H1 (cell line): Measurements from ENCODE around the gene THBS4. TPM values are rescaled to one million over a fixed set of nuclear protein-coding genes. Genes with fewer than 3 reads are reported as not detected.

ENCODE experiments used
- CTCF ChIA-PET: fragments of 300-600 bp; sonication (Branson Sonifier 250); formaldehyde crosslinking; loops from one replicate; lab custom pipeline; 2021; ENCODE audit not compliant: partially characterized antibody; lab: Charles Lee
- POLR2A ChIA-PET: fragments of 300-600 bp; sonication (Branson Sonifier 250); formaldehyde crosslinking; loops from one replicate; lab custom pipeline; 2021; ENCODE audit warnings: inconsistent platforms; ENCODE audit not compliant: partially characterized antibody; lab: Charles Lee
- DNase-seq, 2 experiments: peaks; one replicate each; pipeline versions ENCODE4 v3.0.0 to v3.0.0-alpha.2; 2010 to 2022; ENCODE audit warnings: low spot score in 2 of 2, low read depth in 1 of 2, mixed read lengths in 1 of 2
- FAIRE-seq: peaks from 2 replicates; lab custom pipeline; 2011; peaks lifted over from hg19 to GRCh38; lab: Jason Lieb, UNC
- H2AFZ ChIP-seq: 2 replicates; pipeline ENCODE4 v1.8.1; 2012; ENCODE audit warnings: low read length, inconsistent platforms
- H2AK5ac ChIP-seq: 2 replicates; pipeline ENCODE4 v1.6.1; 2013; ENCODE audit warnings: low read depth, low read length
- H2BK120ac ChIP-seq: replicated peaks from 2 replicates; pipeline ENCODE3; 2013; ENCODE audit warnings: low read depth, low read length, inconsistent platforms
- H2BK12ac ChIP-seq: 2 replicates; pipeline ENCODE4 v1.6.1; 2013; ENCODE audit warnings: low read depth, low read length
- H2BK15ac ChIP-seq: 2 replicates; pipeline ENCODE4 v1.6.1; 2013; ENCODE audit warnings: low read length
- H2BK20ac ChIP-seq: 2 replicates; pipeline ENCODE4 v1.6.1; 2013; ENCODE audit warnings: low read length
- H2BK5ac ChIP-seq: 2 replicates; pipeline ENCODE4 v1.6.1; 2013; ENCODE audit warnings: low read depth, low read length
- H3K14ac ChIP-seq: 2 replicates; pipeline ENCODE4 v1.6.1; 2013; ENCODE audit warnings: inconsistent platforms; ENCODE audit not compliant: insufficient read length
- H3K18ac ChIP-seq: 2 replicates; pipeline ENCODE4 v1.6.1; 2013; ENCODE audit warnings: low read length; ENCODE audit errors: extremely low read depth
- H3K23ac ChIP-seq: 2 replicates; pipeline ENCODE4 v1.6.1; 2013; ENCODE audit warnings: inconsistent platforms; ENCODE audit not compliant: insufficient read length
- H3K23me2 ChIP-seq: 2 replicates; pipeline ENCODE4 v1.6.1; 2013; ENCODE audit warnings: low read depth, low read length
- H3K27ac ChIP-seq: 2 replicates; pipeline ENCODE4 v1.6.1; 2011; ENCODE audit warnings: low read depth, low read length, inconsistent platforms
- H3K27me3 ChIP-seq, 4 experiments: replicated peaks in 1 of 4; 1 replicate in 1 of 4; 2 replicates in 3 of 4; pipeline versions ENCODE4 v1.6.1 to v1.8.1; 2011 to 2013; ENCODE audit warnings: low read length in 3 of 4, mild to moderate bottlenecking in 3 of 4, inconsistent platforms in 2 of 4, mixed read lengths in 2 of 4, moderate library complexity in 1 of 4; ENCODE audit not compliant: control insufficient read depth in 3 of 4, insufficient read depth in 3 of 4; ENCODE audit errors: extremely low read depth in 1 of 4
- H3K36me3 ChIP-seq, 4 experiments: 2 replicates each; pipeline versions ENCODE4 v1.6.1 to v1.8.1; 2011 to 2013; ENCODE audit warnings: mild to moderate bottlenecking in 4 of 4, low read length in 3 of 4, moderate library complexity in 2 of 4, control low read depth in 1 of 4, inconsistent platforms in 1 of 4; ENCODE audit not compliant: insufficient read depth in 4 of 4, control insufficient read depth in 2 of 4
- H3K4ac ChIP-seq: replicated peaks from 2 replicates; pipeline ENCODE3; 2013; ENCODE audit warnings: low read length, low read depth, mixed read lengths, inconsistent platforms; ENCODE audit not compliant: insufficient read length
- H3K4me1 ChIP-seq, 4 experiments: replicated peaks in 1 of 4; 1 replicate in 1 of 4; 2 replicates in 3 of 4; pipeline versions ENCODE4 v1.6.1 to v1.8.1; 2011 to 2013; ENCODE audit warnings: low read length in 3 of 4, inconsistent platforms in 2 of 4, mixed read lengths in 1 of 4; ENCODE audit not compliant: insufficient read depth in 4 of 4, control insufficient read depth in 3 of 4
- H3K4me2 ChIP-seq, 2 experiments: 2 replicates each; pipeline versions ENCODE4 v1.6.1 to v1.8.1; 2011 to 2013; ENCODE audit warnings: low read depth in 2 of 2, low read length in 2 of 2, control low read depth in 1 of 2, inconsistent platforms in 1 of 2, mild to moderate bottlenecking in 1 of 2; ENCODE audit not compliant: insufficient read depth in 1 of 2
- H3K4me3 ChIP-seq, 4 experiments: fragments of 200-600, 300-600 bp in 1 of 4; sonication (generic), shearing (Covaris generic), sonication (Bioruptor Twin) in 1 of 4; 2 replicates each; pipeline versions ENCODE4 v1.5.1 to v1.8.1; 2011 to 2016; ENCODE audit warnings: low read length in 4 of 4, low read depth in 3 of 4, control low read depth in 2 of 4, inconsistent platforms in 2 of 4, mild to moderate bottlenecking in 2 of 4, mixed read lengths in 1 of 4, moderate library complexity in 1 of 4; ENCODE audit not compliant: insufficient read depth in 2 of 4; ENCODE audit errors: extremely low read depth in 1 of 4
- H3K56ac ChIP-seq: replicated peaks from 2 replicates; pipeline ENCODE3; 2013; ENCODE audit warnings: low read depth, mild to moderate bottlenecking, mixed read lengths, low read length, inconsistent platforms; ENCODE audit not compliant: insufficient read length
- H3K79me1 ChIP-seq: 2 replicates; pipeline ENCODE4 v1.6.1; 2013; ENCODE audit warnings: low read depth, low read length, control low read depth
- H3K79me2 ChIP-seq, 2 experiments: 2 replicates each; pipeline versions ENCODE4 v1.6.1 to v1.8.1; 2012 to 2013; ENCODE audit warnings: low read length in 2 of 2, mild to moderate bottlenecking in 2 of 2, inconsistent platforms in 1 of 2; ENCODE audit not compliant: insufficient read depth in 2 of 2, control insufficient read depth in 1 of 2
- H3K9ac ChIP-seq, 4 experiments: replicated peaks in 1 of 4; 1 replicate in 1 of 4; 2 replicates in 3 of 4; pipeline versions ENCODE4 v1.6.1 to v1.8.1; 2011 to 2013; ENCODE audit warnings: low read depth in 3 of 4, low read length in 3 of 4, control low read depth in 2 of 4, mild to moderate bottlenecking in 2 of 4, moderate library complexity in 2 of 4, inconsistent platforms in 1 of 4; ENCODE audit errors: extremely low read depth in 1 of 4
- H3K9me3 ChIP-seq, 2 experiments: 2 replicates each; pipeline versions ENCODE4 v1.6.1 to v1.8.1; 2012 to 2013; ENCODE audit warnings: mild to moderate bottlenecking in 2 of 2, moderate library complexity in 2 of 2, control low read depth in 1 of 2, inconsistent platforms in 1 of 2, low read depth in 1 of 2, low read length in 1 of 2, mixed read lengths in 1 of 2; ENCODE audit not compliant: insufficient read depth in 2 of 2
- H4K20me1 ChIP-seq, 2 experiments: replicated peaks in 1 of 2; 2 replicates each; pipeline versions ENCODE3 to v1.8.1; 2011 to 2013; ENCODE audit warnings: inconsistent platforms in 2 of 2, low read length in 2 of 2, mild to moderate bottlenecking in 1 of 2; ENCODE audit not compliant: insufficient read depth in 2 of 2, control insufficient read depth in 1 of 2
- H4K5ac ChIP-seq: 2 replicates; pipeline ENCODE4 v1.6.1; 2013; ENCODE audit warnings: low read length, low read depth, mixed read lengths, inconsistent platforms; ENCODE audit not compliant: insufficient read length
- H4K8ac ChIP-seq: 2 replicates; pipeline ENCODE4 v1.8.0; 2013; ENCODE audit warnings: mild to moderate bottlenecking, moderate library complexity, low read length, inconsistent platforms; ENCODE audit not compliant: insufficient read depth; ENCODE audit errors: extremely low read depth
- H4K91ac ChIP-seq: replicated peaks from 2 replicates; pipeline ENCODE3; 2013; ENCODE audit warnings: low read length, mixed read lengths, inconsistent platforms; ENCODE audit not compliant: insufficient read length
- CBX5 ChIP-seq: fragments of 300-800, 300-1000 bp; sonication (generic); IDR thresholded peaks from 2 replicates; pipeline ENCODE4 v1.7.1; 2016; ENCODE audit warnings: antibody characterized with exemption, low read length, low read depth
- POLR2A ChIP-seq, 2 experiments: IDR thresholded peaks; 1 replicate in 1 of 2; 2 replicates in 1 of 2; pipeline ENCODE4 v1.6.1; 2011; ENCODE audit warnings: low read depth in 2 of 2, low read length in 2 of 2, mild to moderate bottlenecking in 2 of 2; ENCODE audit errors: control extremely low read depth in 1 of 2
- RBBP5 ChIP-seq: IDR thresholded peaks from 2 replicates; pipeline ENCODE4 v1.7.1; 2012; ENCODE audit warnings: low read depth, mild to moderate bottlenecking, inconsistent platforms, low read length, moderate library complexity, borderline replicate concordance
- RXRA ChIP-seq: IDR thresholded peaks from 2 replicates; pipeline ENCODE4 v1.6.1; 2011; ENCODE audit warnings: low read depth, mild to moderate bottlenecking, low read length, moderate library complexity; ENCODE audit not compliant: insufficient read depth
- WGBS, 2 experiments: shearing (Covaris generic) in 1 of 2; methylation state at CpG; one replicate each; pipeline versions ENCODE4 v1.1.6 to v1.1.7; 2013 to 2015; ENCODE audit warnings: low lambda C conversion rate in 2 of 2, mixed read lengths in 2 of 2, inconsistent platforms in 1 of 2, low coverage in 1 of 2, missing lambda C conversion rate in 1 of 2; ENCODE audit not compliant: insufficient replicate concordance in 2 of 2, insufficient coverage in 1 of 2, insufficient read length in 1 of 2; ENCODE audit errors: extremely low coverage in 1 of 2, missing lambda C conversion rate in 1 of 2; 5-methylcytosine and 5-hydroxymethylcytosine counted together
- polyA plus RNA-seq, 7 experiments: library from polyadenylated mRNA; depleted of rRNA in 3 of 7; stranded (reverse) in 5 of 7; unstranded in 2 of 7; fragments of >200 nt in 5 of 7; fragments of 200-250 nt in 2 of 7; gene quantifications; 1 replicate in 5 of 7; 2 replicates in 1 of 7; 4 replicates in 1 of 7; pipeline versions ENCODE4 v1.2.1 to v1.2.3, GENCODE V29; 2011 to 2013; ENCODE audit warnings: missing spikeins in 2 of 7, mixed read lengths in 2 of 7
- total RNA-seq: library from RNA; stranded (reverse); fragmentation: NEBNext Ultra II Directional; extraction: Animal tissue kit (Norgen Biotek cat#: 25700); gene quantifications from 2 replicates; pipeline ENCODE4 v1.2.1, GENCODE V29; 2021

THBS4 gene
- total and polyA plus RNA-seq, 2 of the 8 experiments (the other 6 are each of a cell fraction or from before 2014, with no cell fraction given): 12.8 to 25.4 TPM

- Histone ChIP-seq H3K36me3 (no peaks in the 10 kb centered on the region; a peak in 1 of 8 replicates), H3K27ac (no peak overlapping the region), H3K18ac (no peak overlapping the region), H2BK120ac (no peak overlapping the region), H3K23me2 (no peaks in the 10 kb centered on the region), H2BK5ac (no peak overlapping the region), H2BK15ac (no peak overlapping the region), H4K20me1 (no peaks in the 10 kb centered on the region), H3K79me1 (no peaks in the 10 kb centered on the region), H3K9me3 (peaks cover 2 to 5% of the 10 kb centered on the region in 2 experiments; a peak in 3 of 4 replicates), H2AK5ac (no peak overlapping the region), H3K27me3 (peaks cover 0 to 2% (median 0%) of the 10 kb centered on the region in 4 experiments; a peak in 1 of 7 replicates), H3K79me2 (no peaks in the 10 kb centered on the region), H3K4ac (no peak overlapping the region), H3K23ac (no peak overlapping the region), H3K9ac (no peak overlapping the region), H3K4me3 (no peak overlapping the region), H2BK20ac (no peak overlapping the region), H3K56ac (no peak overlapping the region), H3K14ac (no peak overlapping the region), H2AFZ (no peak overlapping the region), H4K91ac (no peak overlapping the region), H4K5ac (no peak overlapping the region), H3K4me1 (no peaks in the 10 kb centered on the region; a peak in 1 of 7 replicates), H4K8ac (no peak overlapping the region), H2BK12ac (no peak overlapping the region), H3K4me2 (no peak overlapping the region)
- TF ChIP-seq RXRA: no peak
- no peak for TF ChIP-seq POLR2A (IDR thresholded peaks at IDR 0.05; ENCODE audit: control extremely low read depth in 1 of 2, low read depth in 2 of 2, low read length in 2 of 2)
- no peak for TF ChIP-seq RBBP5
- TF ChIP-seq CBX5: no peak
- FAIRE-seq (no peak), DNase-seq (no peak)
- ChIA-PET CTCF (interaction anchor here (0.9 to 2.0 kb wide), 6 partner anchors 15 to 182 kb away, joined by 3 to 5 read pairs (median 4); no protein-coding TSS in a partner anchor), POLR2A (interaction anchor here (0.7 to 1.6 kb wide), 2 partner anchors 15 to 19 kb away, joined by 3 read pairs; no protein-coding TSS in a partner anchor)
- 88 to 100% methylated on average over 1 to 11 of the region's 11 CpGs for WGBS, 2 experiments
Measured at GRCh38 chr5:80125022-80125961, 90.1 kb downstream of the THBS4 start.
